HG03457 (cell line): ENCODE measurements around the gene ANO6.

Experiments used
- ATAC-seq: cut with Tn5 transposase; IDR thresholded peaks from one replicate; pipeline ENCODE4 v1.9.1; 2021; ENCODE audit warnings: moderate number of reproducible peaks; ENCODE audit not compliant: unreplicated experiment

The ANO6 gene

GRCh38 chr12:45209784-45210183 lies 6.1 kb upstream of the ANO6 start:
- no peak for ATAC-seq

GRCh38 chr12:45212064-45212463 lies 3.8 kb upstream of the ANO6 start:
- ATAC-seq: no peak

DNA sequence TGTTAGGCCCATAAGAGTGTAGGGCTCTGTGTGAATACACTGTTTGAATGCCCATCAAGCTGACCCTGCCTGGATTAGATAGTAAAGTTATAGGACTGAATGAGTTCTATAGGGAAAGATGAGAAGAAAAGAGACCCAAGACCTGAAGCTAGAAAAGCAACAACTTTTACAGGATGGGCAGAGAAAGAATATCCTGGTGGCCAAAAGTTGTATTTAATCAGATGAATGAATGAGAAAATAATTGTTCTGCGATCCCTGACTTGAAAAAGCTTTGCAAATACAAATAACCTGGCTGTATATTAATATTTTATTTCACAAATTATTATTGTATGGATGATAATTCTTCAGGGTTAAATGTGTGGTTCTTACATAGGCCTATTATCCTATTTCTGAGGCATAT lies 2.8 kb upstream of the ANO6 start:
- ATAC-seq: no peak

GRCh38 chr12:45214071-45214470 lies 1.8 kb upstream of the ANO6 start:
- ATAC-seq: no peak

DNA sequence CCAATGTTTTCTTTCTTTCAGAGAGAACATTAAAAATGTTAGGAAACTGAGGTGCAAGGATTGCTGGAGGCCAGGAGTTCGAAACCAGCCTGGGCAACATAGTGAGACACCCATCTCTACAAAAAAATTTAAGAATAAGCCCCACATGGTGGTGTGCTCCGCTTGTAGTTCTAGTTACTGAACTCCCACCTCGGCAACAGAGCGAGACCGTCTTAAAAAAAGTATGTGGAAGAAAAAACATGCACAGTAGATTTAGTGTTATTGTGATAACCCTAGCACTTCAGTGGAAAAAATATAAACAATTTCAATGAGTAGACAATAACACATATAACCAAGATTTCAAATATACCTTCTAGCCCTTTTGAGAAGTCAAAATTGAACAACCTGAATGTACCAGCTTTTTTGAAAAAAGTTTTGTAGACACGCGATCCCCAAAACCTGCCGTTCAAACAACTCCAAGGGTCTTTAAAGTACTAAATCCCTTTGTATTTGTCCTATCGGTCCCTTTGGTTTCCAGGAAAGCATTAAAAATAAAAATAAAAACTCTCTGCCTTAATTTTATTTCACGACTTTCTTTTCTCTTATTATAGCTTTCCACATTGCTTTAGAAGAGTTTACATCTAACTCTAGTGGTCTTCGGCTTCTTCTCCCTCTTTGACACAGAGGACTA lies 1.0 kb upstream of the ANO6 start:
- no peak for ATAC-seq

DNA sequence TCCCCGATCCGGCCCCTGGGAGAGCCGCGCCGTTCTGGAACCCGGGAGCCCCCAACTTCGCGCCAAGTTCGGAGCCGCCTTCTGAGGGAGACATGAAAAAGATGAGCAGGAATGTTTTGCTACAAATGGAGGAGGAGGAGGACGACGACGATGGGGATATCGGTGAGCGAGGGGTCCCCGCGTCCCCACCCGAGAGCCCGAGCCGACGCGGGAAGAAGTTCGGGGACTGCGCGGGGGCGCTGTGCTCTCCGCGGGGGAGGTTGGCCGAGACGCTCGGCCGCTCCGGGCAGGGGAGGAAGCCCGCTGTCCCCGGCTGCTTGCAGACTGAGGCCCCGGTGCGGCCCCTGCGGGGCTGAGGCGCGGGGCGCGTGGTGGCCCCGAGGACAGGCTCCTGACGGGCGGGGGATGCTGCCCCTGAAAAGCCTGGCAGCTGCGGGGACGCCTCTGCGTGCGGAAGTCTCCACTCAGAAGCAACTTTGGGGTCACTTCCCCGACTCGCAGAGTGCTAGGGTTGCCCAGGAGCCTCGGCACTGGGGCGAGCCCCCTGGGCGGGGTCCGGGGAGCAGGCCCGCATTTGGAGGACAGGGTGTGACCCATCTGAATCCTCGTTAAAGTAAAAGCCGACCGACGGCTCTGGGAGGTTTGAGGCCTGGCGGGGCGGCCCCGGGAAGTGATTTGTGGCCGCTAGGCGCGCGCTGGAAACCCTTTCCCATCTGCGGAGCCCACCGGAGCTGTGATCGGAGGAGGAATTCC lies 511 bp downstream of the ANO6 start:
- peak; percentile 34 for ATAC-seq

DNA sequence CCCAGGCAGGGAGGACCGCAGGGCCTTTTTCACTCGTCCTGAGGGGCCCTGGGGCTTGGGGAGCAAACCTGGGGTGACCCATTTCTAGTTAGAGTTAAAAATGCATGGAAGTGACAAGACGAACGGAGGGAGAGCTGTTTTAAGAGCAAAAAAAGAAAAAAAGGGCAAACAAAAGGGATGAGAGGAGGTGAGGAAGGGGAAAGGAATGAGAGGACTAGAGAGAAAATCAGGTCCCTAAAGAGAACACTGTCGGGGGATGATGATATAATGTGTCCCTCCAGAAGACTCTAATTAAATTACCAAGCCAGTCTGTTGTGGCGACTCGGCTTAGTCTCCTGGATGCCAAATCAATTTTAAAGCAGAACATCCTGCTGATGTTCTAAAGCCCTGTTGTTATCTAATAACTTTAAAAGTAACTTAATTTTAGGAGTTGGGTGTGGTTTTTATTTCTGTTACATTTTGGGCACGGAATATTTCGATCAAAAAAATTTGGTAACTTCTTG lies 1.1 kb downstream of the ANO6 start:
- ATAC-seq: no peak

- no peak for ATAC-seq
Observed at GRCh38 chr12:45217846-45218245, 2.0 kb downstream of the ANO6 start.

- no peak for ATAC-seq
Observed at GRCh38 chr12:45219621-45220020, 3.7 kb downstream of the ANO6 start.

GRCh38 chr12:45220363-45220931 lies 4.6 kb downstream of the ANO6 start:
- no peak for ATAC-seq

- ATAC-seq: no peak
Observed at GRCh38 chr12:45220969-45221368, 5.1 kb downstream of the ANO6 start.

GRCh38 chr12:45223868-45224267 lies 8.0 kb downstream of the ANO6 start:
- no peak for ATAC-seq

GRCh38 chr12:45224311-45224710 lies 8.4 kb downstream of the ANO6 start:
- ATAC-seq: no peak

DNA sequence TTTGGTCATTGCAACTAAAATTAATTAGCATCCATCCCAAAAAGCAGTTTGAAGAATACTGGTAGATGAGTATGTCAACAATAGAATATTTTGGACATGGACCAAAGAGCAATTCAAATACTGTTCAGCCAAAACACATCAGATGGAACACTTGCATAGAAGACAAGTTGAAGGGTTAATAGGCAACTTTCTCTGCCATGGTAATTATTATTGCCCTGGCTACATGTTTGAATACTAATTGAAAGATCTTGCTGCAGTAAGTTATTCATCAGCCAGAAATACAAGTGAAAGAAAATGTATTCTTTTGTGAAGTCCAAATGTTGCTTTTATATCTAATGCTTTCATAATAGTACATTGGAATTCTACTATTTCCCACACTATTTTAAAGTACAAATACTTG lies 10.1 kb downstream of the ANO6 start:
- ATAC-seq: no peak

- ATAC-seq: no peak
Observed at GRCh38 chr12:45227316-45228067, 11.6 kb downstream of the ANO6 start.

DNA sequence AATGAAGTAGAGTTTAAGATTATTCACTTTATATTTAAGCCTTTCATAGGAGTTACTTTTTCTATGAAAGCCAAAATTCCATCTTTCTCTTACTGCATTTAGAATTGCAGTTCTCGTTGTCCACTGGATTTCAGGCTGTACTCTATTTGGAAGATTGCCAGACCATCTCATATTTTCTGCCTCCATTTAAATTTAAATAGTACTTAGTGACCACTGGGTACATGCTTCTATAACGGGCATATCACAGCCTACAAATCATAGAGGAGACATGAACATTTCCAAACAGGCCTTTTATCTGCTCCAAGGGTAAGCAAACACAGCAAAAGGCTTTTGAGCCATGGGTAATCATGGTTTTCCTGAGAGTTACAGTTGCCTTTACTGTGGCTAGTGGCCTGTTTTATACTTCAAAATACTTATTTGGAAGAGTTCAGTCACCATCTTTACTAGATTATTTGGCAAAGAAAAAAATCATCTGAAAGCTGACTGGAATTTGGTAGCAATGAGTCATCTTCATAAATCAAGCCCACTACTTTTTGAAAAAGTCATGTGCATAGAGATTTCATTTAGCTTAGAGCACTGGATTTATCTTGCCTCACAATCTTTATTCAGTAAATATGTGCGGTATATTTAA lies 15.7 kb downstream of the ANO6 start:
- ATAC-seq: no peak

GRCh38 chr12:45232146-45232755 lies 16.4 kb downstream of the ANO6 start:
- no peak for ATAC-seq

DNA sequence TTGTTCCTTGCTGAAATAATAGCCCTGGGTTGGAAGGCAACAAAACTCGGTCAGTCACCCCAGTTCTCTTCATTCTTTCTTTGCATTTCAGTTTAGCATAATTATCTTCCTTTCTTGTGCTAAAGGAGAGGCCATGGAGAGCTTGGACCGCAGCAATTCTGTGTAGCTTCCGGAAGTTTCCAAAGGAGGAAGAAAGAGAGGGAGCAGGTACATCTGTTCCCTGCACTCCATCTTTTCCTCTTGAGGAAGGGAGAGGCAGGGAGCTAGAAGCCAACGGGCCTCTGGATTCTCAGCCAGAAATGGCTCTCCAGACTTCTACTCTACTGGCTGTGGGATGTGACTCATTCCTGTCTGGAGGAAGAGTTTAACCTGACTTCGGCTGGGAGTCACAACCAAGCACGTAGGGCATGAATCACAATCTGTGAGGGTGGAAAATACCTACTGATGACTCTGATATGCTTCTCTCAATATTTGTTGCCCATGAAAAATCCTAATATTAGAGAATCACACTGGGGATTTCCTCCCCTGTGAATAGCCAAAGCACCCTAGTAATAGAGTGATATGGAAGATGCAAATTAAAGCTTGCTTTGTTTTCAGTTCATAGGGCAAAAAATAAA lies 17.0 kb downstream of the ANO6 start:
- peak; percentile 53 for ATAC-seq

GRCh38 chr12:45234139-45234865 lies 18.4 kb downstream of the ANO6 start:
- no peak for ATAC-seq
